GM19467 (cell line): Measurements from ENCODE around the gene OR4K15.
"Not testable (repeated sequence)": the region's sequence is repeated elsewhere in the genome, so short reads cannot be mapped to it uniquely, and the experiment has no call there.

Experiments used
- ATAC-seq: cut with Tn5 transposase; IDR thresholded peaks from one replicate; pipeline ENCODE4 v1.9.1; 2021; ENCODE audit warnings: mild to moderate bottlenecking, moderate library complexity; ENCODE audit not compliant: unreplicated experiment

OR4K15 gene, protein sequence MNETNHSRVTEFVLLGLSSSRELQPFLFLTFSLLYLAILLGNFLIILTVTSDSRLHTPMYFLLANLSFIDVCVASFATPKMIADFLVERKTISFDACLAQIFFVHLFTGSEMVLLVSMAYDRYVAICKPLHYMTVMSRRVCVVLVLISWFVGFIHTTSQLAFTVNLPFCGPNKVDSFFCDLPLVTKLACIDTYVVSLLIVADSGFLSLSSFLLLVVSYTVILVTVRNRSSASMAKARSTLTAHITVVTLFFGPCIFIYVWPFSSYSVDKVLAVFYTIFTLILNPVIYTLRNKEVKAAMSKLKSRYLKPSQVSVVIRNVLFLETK

DNA sequence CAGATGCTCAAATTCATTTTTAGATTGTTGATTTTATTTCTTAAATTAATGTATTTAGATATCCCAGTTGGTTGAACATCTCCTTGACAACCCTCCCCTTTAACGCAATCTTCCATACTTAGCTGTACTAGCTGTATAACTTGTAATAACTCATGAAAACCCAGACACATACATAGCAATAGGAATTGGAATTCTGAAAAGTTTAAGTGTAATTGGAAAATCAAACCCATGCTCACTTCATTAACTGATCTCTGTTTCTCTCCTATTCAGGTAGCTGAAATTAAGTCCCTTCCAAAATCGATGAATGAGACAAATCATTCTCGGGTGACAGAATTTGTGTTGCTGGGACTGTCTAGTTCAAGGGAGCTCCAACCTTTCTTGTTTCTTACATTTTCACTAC, at the start of gene OR4K15:
OR4K15 (plus strand) TSS at position 301 of the 400 bp plus-strand sequence; CDS start at position 301, 0 bp downstream.
- no peak for ATAC-seq

GRCh38 chr14:19930617-19931016, 44.8 kb upstream of the OR4K15 start, which contains the start of gene OR4K1:
Gene OR4K1, plus strand, starts transcription at chr14:19930917. Its CDS starts 4,750 bp downstream, at chr14:19935667.
- no peak for ATAC-seq

- no peak for ATAC-seq
Observed at GRCh38 chr14:19941668-19942067, 33.7 kb upstream of the OR4K15 start.

GRCh38 chr14:19947413-19948090, 27.8 kb upstream of the OR4K15 start:
- ATAC-seq = no peak

GRCh38 chr14:19949218-19949617, 26.2 kb upstream of the OR4K15 start:
- ATAC-seq = no peak

DNA sequence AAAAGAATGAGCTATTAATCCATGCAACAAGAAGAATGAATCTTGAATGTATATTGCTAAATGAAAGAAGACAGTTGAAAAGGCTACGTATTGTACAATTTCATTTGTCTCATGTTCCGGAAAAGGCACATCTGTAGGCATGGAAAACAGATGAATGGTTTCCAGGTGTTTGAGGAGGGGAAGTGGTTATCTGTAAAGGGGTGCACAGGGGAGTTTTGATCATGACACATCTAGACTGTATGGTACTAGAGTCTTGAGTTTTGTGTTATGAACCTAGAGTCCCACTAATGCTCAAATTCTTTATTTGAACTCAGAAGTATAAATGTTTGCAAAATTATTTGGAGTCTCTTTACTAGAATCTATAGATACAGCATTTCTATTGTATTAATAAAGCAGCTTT, 5.7 kb upstream of the OR4K15 start:
- not testable (repeated sequence) for ATAC-seq

GRCh38 chr14:19974844-19975243, 547 bp upstream of the OR4K15 start:
- no peak for ATAC-seq

GRCh38 chr14:19993438-19993837, 18.0 kb downstream of the OR4K15 start:
- ATAC-seq = no peak

DNA sequence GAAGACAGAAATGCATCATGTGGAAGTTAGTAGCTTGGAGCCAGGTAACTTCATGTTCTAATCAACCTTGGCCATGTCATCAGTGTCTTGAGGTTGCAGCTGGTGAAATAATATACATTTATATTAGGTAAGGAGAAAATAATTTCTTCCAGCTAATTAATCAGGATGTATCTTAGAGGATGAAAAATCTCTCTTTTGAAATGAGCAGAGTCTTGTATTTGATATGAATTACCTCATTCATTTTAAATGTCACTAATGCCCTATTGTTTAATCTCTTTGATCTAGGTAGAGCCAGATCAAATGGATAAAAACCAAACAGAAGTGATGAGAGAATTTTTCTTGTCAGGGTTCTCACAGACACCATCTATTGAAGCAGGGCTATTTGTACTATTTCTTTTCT, 26.5 kb downstream of the OR4K15 start, which contains the start of gene OR4Q2:
OR4Q2 (plus strand) TSS at position 301 of the 400 bp plus-strand sequence.
- no peak for ATAC-seq

DNA sequence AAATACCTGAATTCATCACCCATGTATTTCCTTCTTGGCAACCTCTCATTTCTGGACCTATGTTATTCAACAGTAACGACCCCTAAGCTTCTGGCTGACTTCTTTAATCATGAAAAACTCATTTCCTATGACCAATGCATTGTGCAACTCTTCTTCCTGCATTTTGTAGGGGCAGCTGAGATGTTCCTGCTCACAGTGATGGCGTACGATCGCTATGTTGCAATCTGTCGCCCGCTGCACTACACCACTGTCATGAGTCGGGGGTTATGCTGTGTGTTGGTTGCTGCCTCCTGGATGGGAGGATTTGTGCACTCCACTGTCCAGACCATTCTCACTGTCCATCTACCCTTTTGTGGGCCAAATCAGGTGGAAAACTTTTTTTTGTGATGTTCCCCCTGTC, 26.9 kb downstream of the OR4K15 start:
- ATAC-seq = no peak

DNA sequence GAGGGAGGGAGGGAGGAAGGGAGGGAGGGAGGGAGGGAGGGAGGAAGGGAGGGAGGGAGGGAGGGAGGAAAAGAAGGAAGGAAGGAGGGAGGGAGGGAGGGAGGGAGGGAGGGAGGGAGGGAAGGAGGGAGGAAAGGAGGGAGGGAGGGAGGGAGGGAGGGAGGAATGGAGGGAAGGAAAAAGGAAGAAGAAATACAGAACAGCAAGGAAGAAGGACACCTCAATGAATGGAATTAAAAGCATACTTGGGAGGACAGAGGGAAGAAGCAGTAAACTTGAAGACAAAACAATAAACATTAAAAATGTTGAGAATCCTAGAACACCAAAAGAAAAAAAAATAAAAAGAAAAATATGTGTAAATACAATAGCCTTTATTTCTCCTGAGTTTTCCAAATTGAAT, 32.8 kb downstream of the OR4K15 start:
- no peak for ATAC-seq

GRCh38 chr14:20019257-20019865, 44.0 kb downstream of the OR4K15 start, which contains the start of gene OR4K14:
Gene OR4K14, minus strand, starts transcription at chr14:20019307. Its CDS starts 4,114 bp downstream, at chr14:20015193.
- ATAC-seq = no peak
